Medulla oblongata (tissue), 1 donor: ENCODE results near the gene PUS1.
A peak's percentile ranks its signal among the peaks of the same experiment; 100 is the strongest.
"Not testable (repeated sequence)": the region's sequence is repeated elsewhere in the genome, so short reads cannot be mapped to it uniquely, and the experiment has no call there.

ENCODE experiments used
- DNase-seq: peaks from one replicate; pipeline ENCODE4 v3.0.0-alpha.2; 2015; ENCODE audit errors: extremely low spot score

Gene PUS1

DNA sequence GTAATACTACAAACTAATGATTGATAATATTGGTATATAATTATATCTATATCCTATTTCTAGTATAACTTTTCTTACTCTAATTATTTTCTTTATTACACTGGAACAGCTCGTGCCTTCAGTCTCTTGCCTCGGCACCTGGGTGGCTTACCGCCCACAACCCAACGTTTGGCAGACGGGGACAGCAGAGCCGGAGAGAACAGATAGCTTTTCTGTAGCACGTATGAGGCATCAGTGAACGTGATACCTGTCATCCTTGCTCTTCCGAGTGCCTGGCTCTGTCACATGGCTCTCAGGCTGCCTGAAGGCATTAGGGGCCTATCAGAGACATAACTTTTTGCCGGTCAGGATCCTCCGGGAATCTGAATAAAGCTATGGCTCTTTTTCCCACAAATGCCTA lies 5.5 kb downstream of the PUS1 start:
- DNase-seq = no peak

DNA sequence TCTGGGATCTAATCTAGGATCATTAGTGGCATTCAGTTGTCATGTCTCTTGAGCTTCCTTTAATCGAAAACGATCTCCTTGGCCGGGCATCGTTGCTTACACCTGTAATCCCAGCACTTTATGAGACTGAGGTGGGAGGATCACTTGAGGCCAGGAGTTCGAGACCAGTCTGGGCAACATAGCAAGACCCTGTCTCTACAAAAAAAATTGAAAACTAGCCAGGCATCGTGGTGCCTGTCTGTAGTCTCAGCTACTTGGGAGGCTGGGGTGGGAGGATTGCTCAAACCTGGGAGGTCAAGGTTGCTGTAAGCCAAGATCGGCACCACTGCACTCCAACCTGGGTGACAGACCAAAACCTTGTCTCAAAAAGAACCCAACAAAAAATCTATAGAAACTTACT lies 9.0 kb downstream of the PUS1 start:
- DNase-seq = no peak

DNA sequence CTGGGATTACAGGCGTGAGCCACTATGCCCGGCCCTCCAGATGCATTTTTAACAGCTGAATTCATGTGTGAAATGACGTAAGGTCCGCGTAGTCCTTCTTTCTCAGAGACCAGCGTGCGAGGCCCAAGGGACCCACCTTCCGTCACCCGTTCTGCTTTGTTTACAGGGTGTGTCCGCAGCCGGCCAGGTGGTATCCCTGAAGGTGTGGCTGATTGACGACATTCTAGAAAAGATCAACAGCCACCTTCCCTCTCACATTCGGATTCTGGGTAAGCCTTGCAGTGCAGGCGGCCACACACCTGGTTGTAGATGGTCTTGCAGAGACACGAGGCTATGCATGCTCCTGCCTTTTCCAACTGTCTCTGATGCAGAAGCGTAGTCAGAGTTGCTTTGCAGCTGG lies 9.9 kb downstream of the PUS1 start:
- no peak for DNase-seq

DNA sequence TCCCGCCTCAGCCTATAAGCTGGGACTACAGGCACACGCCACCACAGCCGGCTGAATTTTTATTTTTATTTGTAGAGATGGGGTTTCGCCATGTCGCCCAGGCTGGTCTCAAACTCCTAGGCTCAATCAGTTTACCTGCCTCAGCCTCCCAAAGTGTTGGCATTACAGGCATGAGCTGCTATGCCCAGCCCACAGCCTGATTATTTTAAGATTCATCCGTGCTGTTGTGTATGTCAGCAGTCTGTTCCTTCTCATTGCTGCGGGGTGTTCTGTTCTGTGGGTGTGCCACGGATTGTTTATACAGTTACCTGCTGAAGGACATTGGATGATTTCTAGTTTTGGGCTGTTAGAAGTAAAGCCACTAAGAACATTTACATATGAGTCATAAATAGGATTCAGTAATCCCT lies 11.1 kb downstream of the PUS1 start:
- DNase-seq = no peak

DNA sequence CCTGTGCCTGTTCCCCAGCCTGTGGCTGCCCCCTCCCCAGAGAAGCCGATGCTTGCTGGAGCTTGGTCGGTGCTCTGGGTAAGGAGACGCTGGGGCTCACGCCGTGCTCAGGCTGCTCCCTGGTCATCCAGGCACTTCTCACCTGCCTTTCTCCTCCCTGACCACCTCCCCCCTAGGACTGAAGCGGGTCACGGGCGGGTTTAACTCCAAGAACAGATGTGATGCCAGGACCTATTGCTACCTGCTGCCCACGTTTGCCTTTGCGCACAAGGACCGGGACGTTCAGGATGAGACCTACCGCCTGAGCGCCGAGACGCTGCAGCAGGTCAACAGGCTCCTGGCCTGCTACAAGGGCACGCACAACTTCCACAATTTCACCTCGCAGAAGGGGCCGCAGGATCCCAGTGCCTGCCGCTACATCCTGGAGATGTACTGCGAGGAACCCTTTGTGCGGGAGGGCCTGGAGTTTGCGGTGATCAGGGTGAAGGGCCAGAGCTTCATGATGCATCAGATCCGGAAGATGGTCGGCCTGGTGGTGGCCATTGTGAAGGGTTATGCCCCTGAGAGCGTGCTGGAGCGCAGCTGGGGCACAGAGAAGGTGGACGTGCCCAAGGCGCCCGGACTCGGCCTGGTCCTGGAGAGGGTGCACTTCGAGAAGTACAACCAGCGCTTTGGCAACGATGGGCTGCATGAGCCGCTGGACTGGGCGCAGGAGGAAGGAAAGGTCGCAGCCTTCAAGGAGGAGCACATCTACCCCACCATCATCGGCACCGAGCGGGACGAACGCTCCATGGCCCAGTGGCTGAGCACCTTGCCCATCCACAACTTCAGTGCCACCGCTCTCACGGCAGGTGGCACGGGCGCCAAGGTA lies 12.3 kb downstream of the PUS1 start:
- no peak for DNase-seq

DNA sequence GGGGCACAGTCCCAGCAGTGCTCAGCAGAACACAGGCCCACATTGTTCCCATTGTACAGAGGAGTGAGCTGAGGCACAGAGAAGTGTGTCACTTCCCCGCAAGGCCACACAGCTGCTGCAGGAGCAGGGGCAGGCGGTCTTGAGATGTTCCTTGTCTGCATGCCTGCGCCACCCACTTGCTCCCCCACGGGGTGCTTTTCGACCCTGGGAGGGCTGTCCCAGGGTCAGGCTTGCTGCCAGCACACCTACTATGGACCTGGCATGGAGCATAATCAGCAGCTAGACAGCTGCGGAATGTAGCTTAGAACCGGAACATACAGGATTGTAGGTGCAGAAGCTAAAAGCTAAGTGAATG lies 12.9 kb downstream of the PUS1 start:
- DNase-seq = no peak

DNA sequence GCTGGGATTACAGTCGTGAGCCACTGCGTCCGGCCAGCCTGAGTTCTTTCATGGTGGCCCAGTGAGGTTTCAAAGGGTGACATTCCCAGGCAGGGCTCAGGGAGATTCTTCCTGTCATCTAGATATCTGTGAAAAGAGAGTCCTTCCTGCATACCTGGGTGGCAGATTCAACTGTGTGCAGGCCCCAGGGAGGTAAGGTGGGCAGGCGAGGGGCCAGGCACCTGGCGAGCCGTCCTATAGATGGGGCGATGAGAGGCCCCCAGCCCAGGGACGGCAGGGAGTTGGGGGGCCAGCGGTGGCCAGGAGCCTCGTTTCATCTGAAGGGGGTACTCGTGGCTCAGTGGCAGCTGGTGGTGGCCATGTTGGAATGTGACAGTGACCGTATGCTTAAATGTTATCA lies 13.6 kb downstream of the PUS1 start:
- DNase-seq = no peak

DNA sequence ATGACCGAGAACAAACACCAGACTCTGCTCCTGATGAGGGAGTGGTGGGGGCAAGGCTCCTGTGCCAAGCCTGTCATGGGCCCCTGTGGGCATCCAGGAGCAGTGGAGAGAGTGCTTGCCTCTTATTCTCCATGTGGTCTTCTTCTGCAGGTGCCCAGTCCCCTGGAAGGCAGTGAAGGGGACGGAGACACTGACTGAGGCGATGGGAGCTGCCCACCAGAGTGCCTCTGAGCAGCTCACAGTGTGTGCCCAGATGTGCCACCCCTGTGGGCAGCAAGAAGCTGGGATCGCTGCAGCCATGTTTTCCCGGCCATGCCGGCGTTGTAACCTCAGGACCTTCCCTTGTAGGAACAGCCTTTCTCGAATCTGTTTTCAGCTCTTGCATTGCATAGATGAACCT lies 14.3 kb downstream of the PUS1 start:
- DNase-seq = no peak

DNA sequence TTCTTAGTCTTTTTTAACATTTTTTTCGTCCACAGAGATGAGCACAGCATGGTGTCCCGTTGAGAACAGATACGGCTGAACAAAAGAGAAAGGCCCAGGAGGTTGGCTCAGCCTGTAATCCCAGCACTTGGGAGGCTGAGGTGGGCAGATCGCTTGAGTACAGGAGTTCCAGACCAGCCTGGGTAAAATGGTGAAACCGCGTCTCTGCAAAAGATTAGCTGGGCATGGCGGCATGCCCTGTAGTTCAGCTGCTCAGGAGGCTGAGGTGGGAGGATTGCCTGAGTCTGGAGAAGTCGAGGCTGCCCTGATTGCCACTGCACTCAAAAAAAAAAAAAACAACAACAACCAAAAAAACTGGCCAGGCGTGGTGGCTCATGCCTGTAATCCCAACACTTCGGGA lies 14.8 kb downstream of the PUS1 start:
- DNase-seq = no peak

DNA sequence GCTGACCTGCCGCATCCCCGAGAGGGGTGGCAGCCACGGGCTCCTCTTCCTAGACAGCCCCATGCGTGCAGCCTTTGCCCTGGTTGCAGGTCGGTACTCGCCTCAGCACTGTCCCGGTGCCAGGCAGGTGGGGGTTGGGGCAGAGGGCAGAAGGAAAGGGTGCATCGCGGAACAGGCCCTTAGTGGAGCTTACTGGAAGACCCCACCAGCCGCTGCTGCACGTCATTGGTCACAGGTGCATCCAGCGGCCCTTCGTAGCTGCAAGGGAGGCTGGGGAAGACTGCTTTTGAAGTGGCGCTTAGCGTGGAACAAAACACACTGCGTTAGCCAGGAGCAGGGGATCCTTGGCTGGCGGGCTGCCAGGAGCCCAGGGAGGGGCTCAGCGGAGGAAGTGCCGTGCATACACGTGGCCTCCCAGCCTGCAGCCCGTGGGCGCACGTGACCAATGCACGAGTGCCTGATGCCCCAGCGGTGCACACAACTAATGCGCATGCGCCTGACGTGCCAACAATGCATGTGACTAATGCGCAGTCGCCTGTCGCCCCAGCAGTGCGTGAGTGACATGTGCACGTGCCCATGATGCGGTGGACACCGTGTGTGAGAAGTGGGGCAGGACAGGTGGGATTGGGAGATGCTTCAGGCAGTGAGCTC lies 15.7 kb downstream of the PUS1 start:
- DNase-seq = no peak

DNA sequence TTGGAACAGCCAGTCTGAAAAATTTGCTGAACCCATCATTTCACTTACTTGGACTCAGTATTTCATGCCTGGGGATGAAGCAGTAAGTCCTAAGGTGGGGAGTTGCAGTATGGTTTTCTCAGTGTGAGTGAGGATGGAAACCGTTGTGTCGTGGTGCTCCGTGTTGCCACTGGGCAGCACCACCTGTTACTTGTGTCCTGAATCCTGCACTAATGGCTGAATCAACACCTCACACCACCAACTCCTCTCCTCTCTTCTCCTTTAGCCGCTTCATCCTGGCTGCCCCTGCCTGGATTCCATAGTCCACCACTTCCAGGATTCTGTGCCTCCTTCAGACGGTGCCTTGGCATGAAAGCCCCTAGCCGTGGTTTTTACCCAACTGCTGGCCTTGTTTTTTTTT lies 17.7 kb downstream of the PUS1 start:
- DNase-seq = no peak

DNA sequence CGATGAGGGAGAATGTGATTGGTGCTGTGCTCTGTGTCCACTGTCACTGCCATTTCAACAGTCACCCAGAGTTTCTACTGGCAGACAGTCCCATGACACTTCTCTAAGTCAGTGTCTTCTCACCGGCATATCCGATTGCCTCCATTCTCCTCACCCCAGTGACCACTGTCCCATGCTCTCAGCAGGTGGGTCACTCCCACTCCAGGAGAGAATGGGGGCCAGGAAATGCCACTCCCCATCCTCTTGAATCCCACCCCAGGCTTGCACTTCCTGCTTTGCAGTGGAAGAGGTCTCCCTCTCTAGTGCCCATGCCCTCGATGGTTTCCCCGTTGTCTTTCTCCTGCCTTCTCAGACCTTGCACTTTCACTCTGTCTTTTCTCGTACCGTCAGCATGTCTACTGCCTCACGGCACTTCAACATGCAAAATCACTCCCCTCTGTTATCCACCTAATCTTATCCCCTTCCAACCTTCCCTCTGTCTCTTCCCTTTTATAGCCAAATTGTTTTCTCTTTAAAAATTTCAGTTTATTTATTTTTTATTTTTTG lies 18.5 kb downstream of the PUS1 start:
- DNase-seq = no peak

DNA sequence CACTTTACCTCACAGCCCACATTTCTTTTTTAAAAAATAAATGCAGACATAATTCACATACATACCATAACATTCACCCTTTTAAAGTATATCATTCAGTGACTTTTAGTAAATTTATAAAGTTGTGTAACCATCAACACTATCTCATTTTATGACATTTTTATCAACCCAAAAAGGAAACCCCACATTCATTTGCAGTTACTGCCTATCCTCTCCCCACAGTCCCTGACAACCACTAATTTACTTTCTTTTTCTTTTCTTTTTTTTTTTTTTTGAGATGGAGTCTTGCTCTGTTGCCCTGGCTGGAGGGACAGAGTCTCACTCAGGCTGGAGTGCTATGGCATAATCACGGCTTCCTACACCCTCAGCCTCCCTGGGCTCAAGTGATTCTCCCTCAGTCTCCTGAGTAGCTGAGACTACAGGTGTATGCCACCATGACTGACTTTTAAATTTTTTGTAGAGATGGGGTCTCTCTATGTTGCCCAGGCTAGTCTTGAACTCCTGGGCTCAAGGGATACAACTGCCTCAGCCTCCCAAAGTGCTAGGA lies 19.2 kb downstream of the PUS1 start:
- DNase-seq = no peak

DNA sequence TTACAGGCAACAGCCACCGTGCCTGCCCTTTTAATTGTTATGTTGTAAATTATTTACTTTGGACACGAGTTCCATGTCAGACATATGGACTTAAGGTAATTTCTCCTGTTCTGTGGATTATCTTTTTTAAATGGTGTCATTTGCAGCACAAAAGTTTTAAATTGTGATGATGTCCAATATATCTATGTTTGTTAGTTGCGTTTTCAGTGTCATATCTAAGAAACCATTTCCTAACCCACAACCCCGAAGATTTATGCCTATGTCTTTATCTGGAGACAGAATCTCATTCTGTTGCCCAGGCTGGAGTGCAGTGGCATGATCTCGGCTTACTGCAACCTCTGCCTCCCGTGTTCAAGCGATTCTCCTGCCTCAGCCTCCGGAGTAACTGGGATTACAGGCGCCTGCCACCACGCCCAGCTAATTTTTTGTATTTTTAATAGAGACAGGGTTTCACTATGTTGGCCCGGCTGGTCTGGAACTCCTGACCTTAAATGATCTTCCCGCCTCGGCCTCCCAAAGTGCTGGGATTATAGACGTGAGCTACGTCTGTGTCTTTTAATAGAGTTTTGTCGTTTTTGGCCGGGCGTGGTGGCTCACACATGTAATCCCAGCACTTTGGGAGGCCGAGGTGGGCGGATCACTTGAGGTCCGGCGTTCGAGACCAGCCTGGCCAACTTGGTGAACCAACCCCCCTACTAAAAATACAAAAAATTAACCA lies 19.8 kb downstream of the PUS1 start:
- DNase-seq = not testable (repeated sequence)

DNA sequence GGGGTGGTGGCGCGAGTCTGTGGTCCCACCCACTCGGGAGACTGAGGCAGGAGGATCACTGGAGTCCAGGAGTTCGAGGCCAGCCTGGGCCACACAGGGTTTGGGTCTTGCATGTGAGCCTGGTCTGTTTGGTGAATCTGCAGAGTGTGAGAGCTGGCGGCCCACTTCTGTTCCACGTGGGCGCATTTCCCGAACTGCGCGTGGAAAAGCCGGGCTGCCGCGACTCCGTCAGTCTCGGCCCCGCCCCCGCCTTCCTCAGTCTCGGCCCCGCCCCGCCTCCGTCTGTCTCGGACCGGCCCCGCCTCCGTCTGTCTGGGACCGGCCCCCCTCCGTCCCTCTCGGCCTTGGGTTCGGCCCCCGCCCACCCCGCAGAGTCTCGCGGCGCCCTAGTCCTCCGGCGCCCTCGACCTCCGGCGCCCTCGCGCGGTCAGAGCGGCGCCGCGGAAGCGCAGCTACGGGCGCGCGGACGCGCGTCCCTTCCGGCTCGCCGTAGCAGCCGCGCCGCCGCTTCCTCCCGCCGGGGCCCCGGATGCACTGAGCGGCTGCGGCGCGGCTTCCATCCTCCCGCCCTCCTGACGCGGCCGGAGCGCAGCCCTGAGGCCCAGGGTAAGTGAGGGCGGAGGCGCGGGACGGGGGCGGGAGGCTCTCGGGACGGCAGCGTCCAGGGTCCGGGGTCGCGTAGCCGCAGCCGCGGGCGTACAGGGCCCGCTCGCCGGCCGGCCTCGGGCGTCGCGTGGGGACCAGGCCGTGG lies 20.5 kb downstream of the PUS1 start, which contains the start of gene EP400:
TSS of gene EP400 (plus strand) at position 512 of the 751 bp plus-strand sequence. CDS start 10,678 bp downstream, outside the sequence.
- DNase-seq = peak; percentile 94

DNA sequence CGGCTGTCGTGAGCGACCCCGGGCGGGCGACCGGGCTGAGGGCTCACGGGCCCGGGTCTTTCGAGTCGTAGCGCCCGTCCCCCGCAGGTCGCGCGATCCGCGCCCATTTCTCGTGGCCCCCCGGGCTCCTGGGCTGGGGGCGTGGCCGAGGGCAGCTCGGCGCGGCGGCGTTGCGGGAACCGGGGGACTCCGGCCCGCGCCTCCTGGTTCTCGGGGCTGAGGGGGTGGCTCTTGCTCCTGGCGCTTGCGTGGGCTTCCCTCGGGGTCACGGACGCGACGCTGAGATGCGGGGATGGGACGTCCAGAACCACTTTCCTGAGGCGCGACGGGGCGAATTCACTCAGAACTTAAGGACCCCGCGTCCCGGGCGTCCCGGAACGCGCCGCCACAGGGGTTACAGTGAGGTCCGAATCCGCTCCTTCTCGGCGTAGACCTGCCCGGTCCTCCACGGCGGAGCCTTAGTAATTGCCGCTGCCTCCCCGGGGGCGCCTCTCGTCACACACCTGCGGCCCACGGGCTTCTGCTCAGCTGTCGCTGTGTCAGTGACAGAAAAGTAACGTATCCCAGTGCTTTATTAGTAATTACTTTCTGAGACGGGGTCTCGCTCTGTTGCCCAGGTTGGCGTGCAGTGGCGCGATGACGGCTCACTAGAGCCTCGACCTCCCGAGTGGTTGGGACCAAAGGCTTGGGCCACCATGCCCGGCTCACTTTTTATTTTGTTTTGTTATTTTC lies 21.3 kb downstream of the PUS1 start:
- DNase-seq = no peak

DNA sequence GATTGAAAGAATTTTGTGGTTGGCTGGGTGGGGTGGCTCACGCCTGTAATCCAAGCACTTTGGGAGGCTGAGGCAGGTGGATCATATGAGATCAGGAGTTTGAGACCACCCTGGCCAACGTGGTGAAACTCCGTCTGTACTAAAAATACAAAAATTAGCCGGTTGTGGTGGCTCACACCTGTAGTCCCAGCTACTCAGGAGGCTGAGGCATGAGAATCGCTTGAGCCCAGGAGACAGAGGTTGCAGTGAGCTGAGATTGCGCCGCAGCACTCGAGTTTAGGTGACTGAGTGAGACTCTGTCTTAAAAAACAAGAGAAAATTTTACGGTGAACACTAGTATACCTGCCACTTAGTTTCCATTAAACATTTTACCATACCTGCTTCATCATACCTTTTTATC lies 24.7 kb downstream of the PUS1 start:
- not testable (repeated sequence) for DNase-seq

DNA sequence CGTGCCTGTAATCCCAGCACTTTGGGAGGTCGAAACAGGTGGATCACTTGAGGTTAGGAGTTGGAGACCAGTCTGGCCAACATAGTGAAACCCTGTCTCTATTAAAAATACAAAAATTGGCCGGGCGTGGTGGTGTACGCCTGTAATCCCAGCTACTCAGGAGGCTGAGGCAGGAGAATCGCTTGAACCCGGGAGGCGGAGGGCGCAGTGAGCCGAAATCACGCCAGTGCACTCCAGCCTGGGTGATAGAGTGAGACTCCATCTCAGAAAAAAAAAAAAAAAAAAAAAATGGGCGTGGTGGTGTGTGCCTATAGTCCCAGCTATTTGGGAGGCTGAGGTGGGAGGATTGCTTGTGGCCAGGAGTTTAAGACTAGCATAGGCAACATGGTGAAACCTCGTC lies 25.4 kb downstream of the PUS1 start:
- not testable (repeated sequence) for DNase-seq

DNA sequence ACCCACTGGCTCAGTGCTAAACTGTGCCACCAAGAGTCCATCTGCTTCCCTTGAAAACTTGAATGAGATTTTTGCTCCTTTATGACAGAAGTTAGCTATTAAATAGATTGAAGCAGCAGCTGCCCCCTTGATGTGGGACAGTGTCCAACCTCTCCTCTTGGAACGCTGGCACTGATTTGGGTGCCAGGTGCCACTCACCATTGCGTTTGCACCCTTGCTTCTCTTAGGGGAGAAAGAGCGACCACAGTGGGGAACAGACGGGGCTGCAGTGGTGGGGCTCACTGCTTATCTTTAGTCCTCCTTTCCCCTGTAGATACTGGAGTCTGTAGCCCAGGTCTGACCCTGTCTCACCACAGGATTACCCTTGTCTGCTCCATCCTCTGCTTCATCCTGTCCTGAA lies 30.0 kb downstream of the PUS1 start:
- no peak for DNase-seq
